GM19023 (cell line): ENCODE results near the gene HSPA1L.

ENCODE experiments used
- ATAC-seq: cut with Tn5 transposase; IDR thresholded peaks from one replicate; pipeline ENCODE4 v1.9.1; 2021; ENCODE audit warnings: mild to moderate bottlenecking, moderate library complexity; ENCODE audit not compliant: unreplicated experiment

The HSPA1L gene

DNA sequence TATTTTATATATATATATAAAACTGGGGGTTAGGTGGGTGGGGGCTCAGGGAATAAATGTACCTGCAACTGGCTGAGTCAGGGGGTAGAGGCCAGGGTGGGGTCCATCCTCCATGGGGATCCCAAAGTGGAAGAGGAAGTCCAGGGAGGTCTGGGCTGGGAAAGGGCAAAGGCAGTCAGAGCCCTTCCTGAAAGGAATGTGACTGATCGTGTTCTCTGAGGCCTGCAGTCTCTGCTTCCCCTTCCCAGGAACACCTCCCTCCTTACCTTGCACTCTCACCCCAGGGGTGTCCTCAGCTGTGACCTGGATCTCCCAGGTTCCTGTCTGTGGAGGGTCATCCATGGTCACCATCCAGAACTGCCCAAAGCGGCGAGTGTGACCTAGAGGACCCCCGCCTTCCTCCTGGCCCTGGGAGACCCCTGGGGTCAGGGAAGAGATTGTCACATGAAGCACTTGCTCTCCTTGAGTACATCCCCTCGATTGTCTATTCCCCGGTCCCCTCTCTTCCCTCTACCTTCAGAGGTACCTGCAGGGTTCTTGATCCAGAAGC, 47.9 kb downstream of the HSPA1L start:
- ATAC-seq = no peak

- ATAC-seq = no peak
Observed at GRCh38 chr6:31765910-31766794, 48.9 kb downstream of the HSPA1L start.

- ATAC-seq = no peak
Observed at GRCh38 chr6:31765559-31765909, 49.5 kb downstream of the HSPA1L start.

DNA sequence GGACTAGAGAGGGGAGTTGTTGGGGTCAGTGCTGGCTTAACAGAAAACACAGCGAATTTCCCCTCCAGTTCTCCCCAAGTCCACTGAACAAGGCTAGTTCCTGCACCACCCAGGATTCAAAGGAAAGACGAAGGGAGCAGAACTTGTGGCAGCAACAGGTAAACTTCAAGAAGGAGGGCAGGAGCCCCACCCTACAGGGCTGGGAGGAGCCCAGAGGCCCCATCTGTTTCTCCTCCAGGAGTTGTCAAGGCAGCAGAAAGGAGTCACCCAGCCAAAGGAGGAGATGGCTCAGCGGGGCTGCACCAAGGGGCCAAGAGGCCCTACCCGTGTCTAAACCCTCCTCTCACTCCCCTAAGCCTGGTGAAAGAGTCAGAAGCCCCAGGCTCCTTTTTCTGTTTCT, 50.9 kb downstream of the HSPA1L start:
- ATAC-seq = no peak

DNA sequence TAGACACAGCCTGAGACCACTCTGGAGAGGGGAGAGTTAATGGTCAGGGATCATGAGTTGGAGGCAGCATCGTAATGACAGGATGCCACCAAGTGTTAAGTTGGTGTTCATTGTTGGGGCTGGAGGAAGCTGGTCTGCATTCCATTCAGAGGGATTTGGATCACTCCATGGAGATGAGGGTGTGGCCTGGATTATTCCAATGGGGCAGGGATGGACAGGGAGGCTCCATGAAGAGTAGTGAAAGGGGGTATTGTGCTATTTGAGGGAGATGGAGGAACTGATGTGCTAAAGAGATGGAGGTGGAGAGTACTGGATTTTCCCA, 51.5 kb downstream of the HSPA1L start:
- no peak for ATAC-seq

DNA sequence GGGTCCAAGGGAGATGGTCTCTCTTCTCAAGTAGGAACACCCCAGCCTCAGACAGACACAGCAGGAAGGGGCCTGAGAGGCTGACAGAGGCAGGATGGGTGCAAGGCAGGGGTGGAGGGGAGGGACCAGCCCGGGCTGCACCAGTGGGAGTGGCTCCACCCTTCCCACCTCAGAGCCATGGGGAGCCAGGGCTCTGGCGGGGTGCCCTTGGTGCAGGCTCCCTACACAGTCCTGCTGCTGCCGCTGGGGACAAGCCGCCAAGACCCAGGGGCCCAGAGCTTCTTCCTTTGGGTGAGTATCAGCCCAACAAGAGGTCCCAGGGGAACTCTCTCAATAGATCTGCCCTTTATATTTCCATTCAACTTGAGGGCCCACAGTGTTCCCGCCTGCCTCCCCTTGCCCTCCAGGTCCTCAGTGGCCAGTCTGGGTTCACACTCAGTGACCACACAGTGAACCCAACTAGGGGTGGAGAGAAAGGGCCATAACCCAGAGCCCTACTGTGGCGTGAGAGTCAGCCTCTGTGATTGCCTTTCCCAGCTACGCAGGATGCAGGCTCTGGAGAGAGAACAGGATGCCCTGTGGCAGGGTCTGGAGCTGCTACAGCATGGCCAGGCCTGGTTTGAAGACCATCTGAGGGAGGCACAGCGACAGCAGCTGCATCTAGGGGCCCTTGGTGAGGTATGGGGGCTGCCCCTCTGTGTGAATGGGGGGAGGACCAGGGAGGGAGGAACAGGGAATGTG, 52.0 kb downstream of the HSPA1L start:
- ATAC-seq = no peak

DNA sequence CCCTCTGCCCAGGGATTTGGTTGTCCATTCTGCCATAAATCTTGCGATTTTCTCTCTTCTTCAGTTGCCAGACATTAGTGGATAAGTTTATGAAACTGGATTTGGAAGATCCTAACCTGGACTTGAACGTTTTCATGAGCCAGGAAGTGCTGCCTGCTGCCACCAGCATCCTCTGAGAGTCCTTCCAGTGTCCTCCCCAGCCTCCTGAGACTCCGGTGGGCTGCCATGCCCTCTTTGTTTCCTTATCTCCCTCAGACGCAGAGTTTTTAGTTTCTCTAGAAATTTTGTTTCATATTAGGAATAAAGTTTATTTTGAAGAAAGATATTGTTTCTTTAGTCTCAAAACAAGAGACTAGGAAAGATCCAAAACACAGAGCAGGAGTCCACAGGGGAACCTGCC, 52.7 kb downstream of the HSPA1L start, which contains the start of gene SAPCD1:
SAPCD1 (plus strand) TSS at position 301 of the 400 bp plus-strand sequence. CDS start 399 bp downstream, outside the sequence.
- no peak for ATAC-seq

DNA sequence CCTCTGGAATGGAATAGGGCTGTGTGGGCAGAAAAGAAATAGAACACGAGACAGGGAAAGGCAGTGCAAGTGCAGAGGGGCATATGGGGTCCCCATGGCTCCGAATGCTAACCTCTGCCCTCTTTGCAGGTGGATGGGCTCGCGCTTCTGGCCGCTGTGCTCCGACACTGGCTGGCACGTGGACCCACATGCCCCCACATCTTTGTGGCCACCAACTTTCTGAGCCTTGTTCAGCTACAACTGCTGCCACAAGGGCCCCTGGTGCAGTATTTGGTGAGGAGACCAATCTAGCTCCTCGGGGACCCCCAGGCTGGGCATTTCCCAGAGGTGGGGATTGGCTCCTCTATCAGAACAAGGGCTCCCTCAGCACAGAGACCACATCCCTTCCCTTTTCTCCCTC, 53.7 kb downstream of the HSPA1L start:
- no peak for ATAC-seq

DNA sequence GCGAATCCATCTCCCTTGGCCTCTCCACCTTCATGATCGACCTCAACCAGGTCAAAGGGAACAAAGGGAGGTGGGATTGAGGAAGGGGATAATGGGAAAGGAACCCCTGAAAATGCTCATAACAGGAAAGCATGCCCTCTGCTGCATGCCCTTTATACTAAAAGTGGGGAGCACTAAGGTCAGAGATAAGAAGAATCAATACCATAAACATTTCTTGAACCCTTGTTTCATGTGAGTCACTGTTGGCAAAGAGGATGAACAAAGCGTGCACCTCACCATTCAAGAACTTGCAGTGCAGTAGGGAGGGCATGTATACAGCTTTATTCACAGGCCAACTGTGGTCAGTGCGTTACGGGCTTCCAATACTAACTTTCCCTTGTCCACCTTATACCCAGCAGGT, 54.3 kb downstream of the HSPA1L start:
- no peak for ATAC-seq
